Measurements from ENCODE around the gene STMN1.

Gene STMN1

DNA sequence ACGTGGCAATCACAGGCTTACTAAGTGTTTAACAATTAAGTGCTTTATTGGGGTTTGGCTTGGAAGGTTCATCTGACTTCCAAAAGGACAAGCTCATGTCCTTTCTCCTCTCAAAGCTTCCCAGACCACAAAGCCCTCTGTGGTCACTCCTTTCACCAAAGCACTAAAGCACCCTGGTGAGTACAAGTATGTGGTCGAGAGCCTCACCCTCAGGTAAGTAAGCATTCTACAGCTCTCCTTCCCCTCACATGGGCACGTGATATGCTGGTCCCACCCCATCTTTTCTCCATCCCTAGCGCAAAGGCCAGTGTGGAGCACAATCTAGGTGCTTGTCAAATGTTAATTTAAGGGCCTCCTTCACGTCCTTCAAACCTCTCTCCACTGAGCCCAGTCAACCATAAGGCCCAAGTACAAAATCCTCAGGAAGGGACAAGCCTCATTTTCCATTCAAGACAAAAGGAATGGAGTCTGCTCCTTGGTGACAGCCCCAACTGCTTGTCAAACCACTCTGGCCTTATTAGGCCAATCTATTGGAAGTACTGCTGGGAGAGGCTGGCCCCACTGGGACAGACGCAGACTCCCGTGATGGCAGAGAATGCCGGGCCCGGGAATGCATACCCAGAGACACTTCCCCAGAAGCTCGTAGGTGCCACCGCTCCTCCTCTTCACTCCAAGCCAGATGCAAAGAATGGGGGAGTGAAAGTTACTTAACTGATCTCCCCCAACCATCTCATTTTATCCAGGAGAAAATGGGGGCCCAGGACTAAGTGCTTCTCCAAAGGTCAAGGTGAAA lies 7.8 kb downstream of the STMN1 start:
- no peak for DNase-seq (ENCODE audit: low read depth in 1 of 2, low spot score in 1 of 2)
- no peak for TF ChIP-seq JUND (IDR thresholded peaks at IDR 0.05; ENCODE audit: low read depth)
- in situ Hi-C loops (cut with HindIII; ENCODE audit: low pct_unique_long_range_greater_than_20kb, low sequenced_read_pairs) = no loop called here

DNA sequence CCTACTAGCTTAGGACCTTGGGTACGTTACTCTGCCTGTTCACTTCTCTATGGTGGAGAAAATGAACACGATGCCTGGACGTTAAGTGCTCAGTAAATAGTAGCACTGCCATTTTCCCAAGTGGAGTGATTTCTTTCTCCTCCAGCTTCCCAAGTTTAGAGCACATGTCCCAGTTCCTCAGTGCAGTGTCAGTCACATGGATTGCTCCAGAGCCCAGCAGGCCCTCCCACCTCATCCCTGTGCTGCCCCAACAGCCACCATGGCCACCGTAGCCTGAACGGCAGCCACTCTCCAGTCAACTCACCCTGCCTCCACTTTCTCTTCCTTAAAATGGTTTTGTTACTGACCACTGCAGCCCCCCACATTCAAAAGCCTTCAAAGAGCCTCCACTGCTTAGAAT lies 8.5 kb downstream of the STMN1 start:
- no peak for TF ChIP-seq JUND (IDR thresholded peaks at IDR 0.05; ENCODE audit: low read depth)
- no peak for DNase-seq (ENCODE audit: low read depth in 1 of 2, low spot score in 1 of 2)
- in situ Hi-C loops (cut with HindIII; ENCODE audit: low pct_unique_long_range_greater_than_20kb, low sequenced_read_pairs) = no loop called here

DNA sequence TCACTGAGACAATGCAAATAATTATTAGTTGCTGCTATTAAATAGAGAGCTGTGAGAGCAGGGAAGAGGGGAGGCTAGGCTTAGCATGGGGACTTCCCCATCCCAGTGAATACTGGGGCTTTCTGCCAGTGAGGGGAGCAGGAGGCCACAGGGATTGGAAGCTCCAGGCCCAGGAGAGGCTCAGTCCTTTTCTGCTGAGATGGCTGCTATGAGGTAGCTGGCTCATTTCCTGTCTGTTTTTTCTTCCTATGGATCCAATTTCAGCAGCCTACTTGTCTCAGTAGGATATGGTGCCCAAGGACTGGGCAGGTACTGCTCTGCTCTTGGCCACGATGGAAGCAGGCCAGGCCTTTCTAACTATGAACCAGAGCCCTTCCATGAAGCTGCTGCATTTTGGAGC lies 10.0 kb downstream of the STMN1 start:
- DNase-seq (ENCODE audit: low read depth in 1 of 2, low spot score in 1 of 2) = no peak
- no peak for TF ChIP-seq JUND (IDR thresholded peaks at IDR 0.05; ENCODE audit: low read depth)
- in situ Hi-C loops (cut with HindIII; ENCODE audit: low pct_unique_long_range_greater_than_20kb, low sequenced_read_pairs) = no loop called here

DNA sequence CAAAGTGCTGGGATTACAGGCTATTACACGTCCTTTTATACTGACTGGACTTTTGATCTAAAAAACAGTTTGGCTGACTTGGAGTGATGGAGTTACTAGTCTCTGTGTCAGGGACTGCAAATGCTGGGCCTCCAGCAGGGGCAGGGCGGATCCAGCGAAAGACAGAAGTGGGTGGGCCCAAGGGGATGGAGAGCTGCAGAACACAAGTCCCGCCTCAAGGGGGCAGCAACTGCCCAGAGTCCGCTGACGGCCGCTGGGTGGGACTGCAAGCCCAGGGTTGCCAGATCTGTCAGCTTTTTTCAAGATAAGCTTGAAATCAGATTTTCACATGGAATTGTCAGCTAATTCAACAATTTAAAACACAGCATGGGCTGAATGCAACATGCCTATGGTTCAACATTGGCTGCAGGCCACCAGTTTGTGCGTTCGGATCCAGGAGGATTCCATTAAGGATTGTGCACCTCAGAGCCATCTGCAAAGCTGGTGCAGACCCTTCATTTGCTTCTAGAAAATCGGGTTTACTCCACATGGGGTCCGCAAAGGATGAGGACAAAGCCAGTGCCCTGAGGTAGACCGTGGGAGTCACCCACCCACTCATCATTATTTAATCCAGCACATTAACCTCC lies 10.7 kb downstream of the STMN1 start:
- peak; percentile 56 to 80 for DNase-seq (ENCODE audit: low read depth in 1 of 2, low spot score in 1 of 2)
- no peak for TF ChIP-seq JUND (IDR thresholded peaks at IDR 0.05; ENCODE audit: low read depth)
- in situ Hi-C loops (cut with HindIII; ENCODE audit: low pct_unique_long_range_greater_than_20kb, low sequenced_read_pairs) = no loop called here

DNA sequence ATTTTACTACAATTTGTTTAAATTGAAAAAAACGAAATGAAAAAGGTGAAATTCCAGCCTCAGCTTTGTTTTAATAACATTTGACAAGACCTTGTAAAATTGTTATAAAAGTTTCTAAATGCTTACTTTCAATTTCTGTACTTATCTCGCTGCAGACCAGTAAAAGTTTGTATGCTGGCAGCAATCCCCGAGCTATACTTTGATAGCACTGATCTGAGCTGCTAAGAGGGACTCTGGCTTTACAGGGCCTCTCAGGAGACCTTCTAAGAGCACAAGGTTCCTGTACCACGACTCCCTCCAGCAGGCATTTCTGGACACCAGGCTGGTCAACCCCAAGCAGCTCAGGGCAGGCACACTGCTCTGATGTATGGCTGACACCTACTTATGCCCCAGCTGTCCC lies 13.1 kb downstream of the STMN1 start:
- in situ Hi-C loops (cut with HindIII; ENCODE audit: low pct_unique_long_range_greater_than_20kb, low sequenced_read_pairs) = no loop called here

DNA sequence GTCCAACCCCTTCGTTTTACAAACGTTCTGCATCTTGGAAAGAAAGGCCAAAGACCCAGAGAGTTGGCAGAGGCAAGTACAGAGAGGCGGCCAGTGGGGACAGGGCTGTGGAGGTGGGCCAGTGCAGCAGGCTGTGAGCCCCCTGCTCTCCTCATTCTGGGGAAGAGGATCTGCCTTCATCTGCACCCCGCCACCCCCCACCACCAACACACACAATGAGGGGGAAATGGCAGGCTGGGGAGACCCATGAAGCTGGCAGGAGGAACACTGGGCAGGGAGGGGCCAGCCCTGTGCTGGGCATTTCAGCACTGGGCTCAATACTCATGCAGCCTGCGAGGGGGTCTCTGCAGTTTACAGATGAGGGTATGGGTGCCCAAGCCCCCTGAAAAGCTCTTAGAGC lies 14.6 kb downstream of the STMN1 start:
- TF ChIP-seq JUND (IDR thresholded peaks at IDR 0.05; ENCODE audit: low read depth) = no peak
- DNase-seq (ENCODE audit: low read depth in 1 of 2, low spot score in 1 of 2) = no peak
- in situ Hi-C loops (cut with HindIII; ENCODE audit: low pct_unique_long_range_greater_than_20kb, low sequenced_read_pairs) = no loop called here

More for the DNA sequence above, 13.1 kb downstream of the STMN1 start:
- TF ChIP-seq JUND (IDR thresholded peaks at IDR 0.05; ENCODE audit: low read depth) = no peak
- no peak for DNase-seq (ENCODE audit: low read depth in 1 of 2, low spot score in 1 of 2)

DNA sequence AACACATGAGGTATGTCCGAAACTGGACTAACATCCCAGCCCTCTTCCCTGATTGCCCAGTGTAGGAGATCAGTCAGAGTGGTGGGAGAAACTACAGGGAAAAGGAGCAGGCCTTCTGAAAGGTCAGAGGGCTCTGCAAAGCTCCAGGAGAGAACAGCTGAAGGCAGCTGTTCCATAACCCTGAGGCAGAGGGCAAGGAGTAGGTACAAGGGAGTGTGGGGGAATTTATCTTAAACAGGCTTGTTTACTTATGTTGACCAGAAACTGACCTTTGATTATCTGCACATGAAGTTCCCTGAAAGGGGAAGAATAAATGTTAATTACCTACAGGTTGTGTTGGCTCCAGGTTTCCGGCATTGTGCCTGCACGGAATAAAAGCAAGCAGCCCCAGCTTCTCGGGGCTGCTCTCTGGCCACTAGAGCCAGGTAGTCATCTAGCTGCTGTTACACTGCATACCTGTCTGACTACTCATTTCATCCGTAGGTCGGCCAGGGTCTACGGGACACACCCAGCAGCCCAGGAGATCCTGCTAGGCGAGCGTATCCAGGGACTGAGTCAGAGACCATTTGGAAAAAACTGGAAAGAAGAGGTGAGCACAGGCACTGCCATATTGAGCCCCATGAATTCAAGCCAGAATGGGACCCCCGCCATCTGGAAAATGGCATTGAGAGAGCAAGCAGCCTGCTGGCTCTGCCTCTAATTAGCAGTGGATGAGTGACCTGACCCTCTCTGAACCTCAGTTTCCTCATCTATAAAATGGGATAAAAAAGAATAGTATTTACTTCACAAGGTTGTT lies 15.8 kb downstream of the STMN1 start:
- DNase-seq (ENCODE audit: low read depth in 1 of 2, low spot score in 1 of 2) = peak in 1 of 2 experiments; percentile 60
- TF ChIP-seq JUND (IDR thresholded peaks at IDR 0.05; ENCODE audit: low read depth) = no peak
- in situ Hi-C loops (cut with HindIII; ENCODE audit: low pct_unique_long_range_greater_than_20kb, low sequenced_read_pairs) = no loop called here

DNA sequence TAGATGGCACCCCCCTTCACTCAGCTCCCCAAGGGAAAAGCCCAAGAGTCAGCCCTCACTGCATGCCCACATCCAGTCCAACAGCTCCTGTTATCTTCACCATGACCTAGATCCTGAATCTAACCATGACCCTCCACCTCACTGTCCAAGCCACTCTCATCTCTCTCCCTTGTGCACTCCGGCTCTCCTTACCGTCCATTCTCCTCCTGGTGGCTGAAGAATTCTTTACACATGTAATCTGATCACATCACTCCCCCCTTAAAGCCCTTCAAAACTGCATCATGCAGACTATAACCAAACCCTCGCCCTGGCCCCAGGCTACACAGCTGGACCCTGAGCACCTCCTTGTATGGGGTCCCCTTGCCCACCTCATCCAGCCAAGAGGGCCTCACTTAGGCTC lies 16.7 kb downstream of the STMN1 start:
- no peak for TF ChIP-seq JUND (IDR thresholded peaks at IDR 0.05; ENCODE audit: low read depth)
- in situ Hi-C loops (cut with HindIII; ENCODE audit: low pct_unique_long_range_greater_than_20kb, low sequenced_read_pairs) = no loop called here
- DNase-seq (ENCODE audit: low read depth in 1 of 2, low spot score in 1 of 2) = peak in 1 of 2 experiments; percentile 30

DNA sequence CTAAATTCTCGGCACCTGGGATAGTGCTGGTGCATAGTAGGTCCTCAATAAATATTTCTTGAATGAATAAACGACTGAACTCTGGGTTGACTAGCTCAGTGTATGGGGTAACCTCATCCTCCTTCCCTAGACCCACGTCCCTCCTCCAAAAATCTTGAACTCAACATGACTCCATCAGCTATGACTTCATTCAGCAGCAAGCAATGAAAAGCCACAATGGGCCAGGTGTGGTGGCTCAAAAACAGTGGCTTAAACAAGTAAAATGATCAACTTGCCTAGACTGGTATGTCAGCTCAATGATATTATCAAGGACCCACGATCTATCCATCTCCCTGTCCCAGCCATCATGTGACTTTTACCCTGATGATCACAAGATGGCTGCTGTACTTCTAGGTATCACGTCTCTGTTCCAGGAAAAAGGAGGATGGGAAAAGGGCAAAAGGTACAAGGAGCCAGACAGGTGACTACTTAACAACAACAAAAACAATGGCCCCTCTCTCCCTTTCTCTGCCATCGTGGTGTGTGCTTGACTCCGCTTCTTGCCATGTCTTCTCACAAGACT lies 17.7 kb downstream of the STMN1 start:
- in situ Hi-C loops (cut with HindIII; ENCODE audit: low pct_unique_long_range_greater_than_20kb, low sequenced_read_pairs) = no loop called here
- no peak for TF ChIP-seq JUND (IDR thresholded peaks at IDR 0.05; ENCODE audit: low read depth)

DNA sequence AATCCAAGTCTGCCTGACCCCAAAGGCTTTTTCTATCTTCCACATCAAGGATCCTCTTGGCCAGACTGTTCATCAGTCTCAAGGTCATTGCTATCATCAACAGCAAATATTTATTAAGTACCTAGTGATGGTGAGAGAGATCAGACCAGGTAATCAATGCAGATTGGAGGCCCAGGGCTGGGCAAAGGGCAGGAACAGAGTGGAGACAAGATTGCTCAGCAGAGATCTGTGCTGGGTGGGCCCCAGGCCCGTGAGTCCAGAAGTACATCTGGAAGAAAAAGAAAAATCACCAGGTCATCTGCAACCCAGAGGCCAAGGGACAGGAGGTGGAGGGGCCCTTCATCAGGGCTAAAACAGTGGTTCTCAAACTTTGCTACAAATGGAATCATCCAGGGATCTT lies 20.6 kb downstream of the STMN1 start:
- no peak for DNase-seq (ENCODE audit: low read depth in 1 of 2, low spot score in 1 of 2)
- TF ChIP-seq JUND (IDR thresholded peaks at IDR 0.05; ENCODE audit: low read depth) = no peak
- in situ Hi-C loops (cut with HindIII; ENCODE audit: low pct_unique_long_range_greater_than_20kb, low sequenced_read_pairs) = no loop called here

More for the DNA sequence above, 17.7 kb downstream of the STMN1 start:
- DNase-seq (ENCODE audit: low read depth in 1 of 2, low spot score in 1 of 2) = no peak

DNA sequence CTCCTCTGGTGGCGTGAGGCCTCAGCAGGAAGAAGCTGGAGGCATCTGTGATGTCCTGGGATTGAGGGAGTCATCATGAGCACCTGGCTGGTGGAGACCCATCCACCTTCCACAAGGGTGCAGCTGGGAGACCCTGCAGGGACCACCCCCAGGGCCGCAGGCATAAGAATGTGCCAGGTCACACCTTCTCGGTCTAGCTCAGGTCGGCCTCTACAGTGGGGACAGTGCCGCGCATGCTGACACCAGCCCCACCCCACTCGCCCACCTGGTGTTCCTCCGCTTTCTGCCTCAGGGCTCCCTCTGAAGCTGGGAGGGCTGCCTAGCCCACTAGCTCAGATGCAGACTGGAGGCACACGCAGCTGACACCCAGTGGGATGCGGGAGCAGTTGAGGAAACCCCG lies 25.0 kb downstream of the STMN1 start:
- in situ Hi-C loops (cut with HindIII; ENCODE audit: low pct_unique_long_range_greater_than_20kb, low sequenced_read_pairs) = no loop called here
- DNase-seq (ENCODE audit: low read depth in 1 of 2, low spot score in 1 of 2) = no peak
- no peak for TF ChIP-seq JUND (IDR thresholded peaks at IDR 0.05; ENCODE audit: low read depth)

DNA sequence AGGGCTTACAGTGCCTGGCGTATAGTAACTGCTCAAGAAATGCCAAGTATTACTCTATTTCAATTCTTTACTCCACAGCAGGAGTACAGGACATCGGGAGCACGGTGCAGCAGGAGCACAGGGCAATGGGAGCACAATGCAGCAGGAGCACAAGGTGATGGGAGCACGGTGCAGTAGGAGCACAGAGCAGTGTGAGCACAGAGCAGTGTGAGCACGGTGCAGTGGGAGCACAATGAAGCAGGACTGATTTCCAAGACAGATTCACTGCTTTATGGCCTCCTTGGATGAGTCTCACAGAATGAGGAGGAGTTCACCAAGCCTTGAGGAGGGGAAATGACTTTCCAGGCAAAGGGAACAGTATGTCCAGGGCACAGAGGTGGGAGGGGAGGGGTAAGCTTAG lies 25.7 kb downstream of the STMN1 start:
- no peak for DNase-seq (ENCODE audit: low read depth in 1 of 2, low spot score in 1 of 2)
- TF ChIP-seq JUND (IDR thresholded peaks at IDR 0.05; ENCODE audit: low read depth) = no peak
- in situ Hi-C loops (cut with HindIII; ENCODE audit: low pct_unique_long_range_greater_than_20kb, low sequenced_read_pairs) = no loop called here
